HCT116 (cell line): ENCODE results near the gene SPG7. TPM values are rescaled to one million over a fixed set of nuclear protein-coding genes. Genes with fewer than 3 reads are reported as not detected.
A peak's percentile ranks its signal among the peaks of the same experiment; 100 is the strongest.

Experiments used
- ATAC-seq: fragments of 200-7000 bp; cut with Tn5 transposase; 2 replicates; pipeline ENCODE4 v1.9.1; 2020; ENCODE audit warnings: mild to moderate bottlenecking, moderate library complexity
- BruUV-seq: library from RNA; stranded (reverse); fragments of 400-500 nt; replicated peaks from 2 replicates; lab custom pipeline; 2021; lab: Mats Ljungman, UMichigan
- CTCF ChIA-PET: fragments of 300-600 bp; sonication (Branson Sonifier 250); formaldehyde crosslinking; loops from one replicate; lab custom pipeline; 2021; ENCODE audit warnings: antibody characterized with exemption; lab: Charles Lee
- POLR2A ChIA-PET: fragments of 300-600, 350-600 bp; sonication (Branson Sonifier 250); formaldehyde crosslinking; loops from one replicate; lab custom pipeline; 2021; ENCODE audit warnings: antibody characterized with exemption; lab: Charles Lee
- RAD21 ChIA-PET, 2 experiments: fragments of 300-600 bp; sonication (Branson Sonifier 250); formaldehyde crosslinking; loops; one replicate each; lab custom pipeline; 2023; ENCODE audit warnings: low total read pairs in 2 of 2; ENCODE audit not compliant: uncharacterized antibody in 2 of 2, unreplicated experiment in 2 of 2, low non-redundant PET in 1 of 2; lab: Charles Lee
- DNase-seq: peaks from one replicate; pipeline ENCODE4 v3.0.0-alpha.2; 2010; ENCODE audit warnings: low read depth, low spot score
- H2AFZ ChIP-seq: fragments of 200-600 bp; shearing (Covaris generic), sonication (generic); 2 replicates; pipeline ENCODE4 v1.6.1; 2017; ENCODE audit warnings: low read depth, mixed run types, mixed read lengths, antibody characterized with exemption, low read length; ENCODE audit not compliant: poor library complexity, severe bottlenecking
- H3K27ac ChIP-seq: 2 replicates; pipeline ENCODE4 v1.5.1; 2012; ENCODE audit warnings: low read depth, low read length
- H3K27me3 ChIP-seq: fragments of 200-600 bp; sonication (generic); 2 replicates; pipeline ENCODE4 v1.6.1; 2016; ENCODE audit warnings: mixed run types, low read length, mixed read lengths; ENCODE audit not compliant: insufficient read depth
- H3K36me3 ChIP-seq, 2 experiments: fragments of 200-500 bp in 1 of 2; fragments of 200-600 bp in 1 of 2; sonication (Bioruptor generic) in 1 of 2; sonication (generic) in 1 of 2; 2 replicates each; pipeline versions ENCODE4 v1.5.1 to v1.6.1; 2014 to 2016; ENCODE audit warnings: low read length in 2 of 2, inconsistent platforms in 1 of 2, mixed read lengths in 1 of 2, mixed run types in 1 of 2; ENCODE audit not compliant: insufficient read depth in 2 of 2, control insufficient read depth in 1 of 2
- H3K4me1 ChIP-seq, 2 experiments: fragments of 200-600 bp in 1 of 2; sonication (generic) in 1 of 2; 2 replicates each; pipeline versions ENCODE4 v1.5.1 to v1.6.1; 2012 to 2017; ENCODE audit warnings: low read length in 2 of 2, inconsistent platforms in 1 of 2, mild to moderate bottlenecking in 1 of 2, mixed read lengths in 1 of 2, mixed run types in 1 of 2, moderate library complexity in 1 of 2; ENCODE audit not compliant: insufficient read depth in 2 of 2, control insufficient read depth in 1 of 2
- H3K4me2 ChIP-seq: fragments of 200-600 bp; sonication (generic); 2 replicates; pipeline ENCODE4 v1.6.1; 2017; ENCODE audit warnings: mixed run types, low read length, mixed read lengths
- H3K4me3 ChIP-seq, 2 experiments: fragments of 200-600 bp in 1 of 2; sonication (generic) in 1 of 2; replicated peaks in 1 of 2; 2 replicates each; pipeline ENCODE4 v1.5.1; 2011 to 2016; ENCODE audit warnings: low read length in 2 of 2, control low read depth in 1 of 2, low read depth in 1 of 2, mild to moderate bottlenecking in 1 of 2, mixed read lengths in 1 of 2, mixed run types in 1 of 2
- H3K79me2 ChIP-seq: fragments of 200-600 bp; sonication (generic); 2 replicates; pipeline ENCODE4 v1.6.1; 2017; ENCODE audit warnings: mild to moderate bottlenecking, mixed run types, low read length, moderate library complexity, mixed read lengths; ENCODE audit not compliant: insufficient read depth
- H3K9ac ChIP-seq: fragments of 200-600 bp; sonication (generic); 2 replicates; pipeline ENCODE4 v1.6.1; 2016; ENCODE audit warnings: low read length, mixed read lengths
- H3K9me2 ChIP-seq: fragments of 200-600 bp; sonication (generic), shearing (Covaris generic); 2 replicates; pipeline ENCODE4 v1.6.1; 2017; ENCODE audit warnings: mixed run types, mild to moderate bottlenecking, moderate library complexity; ENCODE audit not compliant: insufficient read depth
- H3K9me3 ChIP-seq, 2 experiments: fragments of 200-500 bp in 1 of 2; fragments of 200-600 bp in 1 of 2; sonication (Bioruptor generic) in 1 of 2; sonication (generic) in 1 of 2; 2 replicates each; pipeline ENCODE4 v1.6.1; 2014 to 2017; ENCODE audit warnings: low read length in 2 of 2, mixed read lengths in 2 of 2, inconsistent platforms in 1 of 2, low read depth in 1 of 2, mild to moderate bottlenecking in 1 of 2, mixed run types in 1 of 2, moderate library complexity in 1 of 2; ENCODE audit not compliant: control insufficient read depth in 1 of 2, insufficient read depth in 1 of 2
- H4K20me1 ChIP-seq: fragments of 200-600 bp; sonication (generic), shearing (Covaris generic); 2 replicates; pipeline ENCODE4 v1.6.1; 2017; ENCODE audit warnings: mixed run types, mild to moderate bottlenecking, moderate library complexity; ENCODE audit not compliant: insufficient read depth
- CBX3 ChIP-seq: IDR thresholded peaks from 2 replicates; pipeline ENCODE4 v1.6.1; 2012; ENCODE audit warnings: low read depth
- CEBPB ChIP-seq: IDR thresholded peaks from 2 replicates; pipeline ENCODE4 v1.6.1; 2012; ENCODE audit warnings: low read depth
- EGR1 ChIP-seq: IDR thresholded peaks from 2 replicates; pipeline ENCODE4 v1.6.1; 2012; ENCODE audit warnings: low read depth
- ELF1 ChIP-seq: IDR thresholded peaks from 2 replicates; pipeline ENCODE4 v1.6.1; 2012; ENCODE audit warnings: low read depth, borderline replicate concordance
- EZH2 ChIP-seq: fragments of 200-600 bp; sonication (generic); IDR thresholded peaks from 2 replicates; pipeline ENCODE4 v1.6.1; 2017; ENCODE audit warnings: antibody characterized with exemption, mixed run types
- EZH2phosphoT487 ChIP-seq: fragments of 200-600 bp; IDR thresholded peaks from 2 replicates; pipeline ENCODE4 v1.6.1; 2018; ENCODE audit warnings: antibody characterized with exemption, borderline replicate concordance
- FOSL1 ChIP-seq: IDR thresholded peaks from 2 replicates; pipeline ENCODE4 v1.6.1; 2012; ENCODE audit warnings: low read depth
- JUND ChIP-seq: IDR thresholded peaks from 2 replicates; pipeline ENCODE4 v1.6.1; 2012
- POLR2A ChIP-seq: IDR thresholded peaks from 2 replicates; pipeline ENCODE4 v1.7.0; 2011; ENCODE audit warnings: borderline replicate concordance; ENCODE audit not compliant: insufficient read depth, insufficient read length; ENCODE audit errors: extremely low read depth
- RAD21 ChIP-seq: IDR thresholded peaks from 2 replicates; pipeline ENCODE4 v1.6.1; 2012; ENCODE audit warnings: low read depth, mild to moderate bottlenecking
- REST ChIP-seq: IDR thresholded peaks from 2 replicates; pipeline ENCODE4 v1.6.1; 2012; ENCODE audit warnings: low read depth
- SP1 ChIP-seq: IDR thresholded peaks from 2 replicates; pipeline ENCODE4 v1.6.1; 2012; ENCODE audit warnings: low read depth
- SRF ChIP-seq: IDR thresholded peaks from 2 replicates; pipeline ENCODE4 v1.6.1; 2012; ENCODE audit warnings: low read depth
- TCF7L2 ChIP-seq: IDR thresholded peaks from 2 replicates; pipeline ENCODE4 v1.7.0; 2011; ENCODE audit warnings: borderline replicate concordance, inconsistent platforms; ENCODE audit not compliant: insufficient read depth, insufficient read length; ENCODE audit errors: extremely low read depth
- YY1 ChIP-seq: IDR thresholded peaks from 2 replicates; pipeline ENCODE4 v1.6.1; 2011; ENCODE audit warnings: low read length, low read depth, moderate library complexity, mild to moderate bottlenecking; ENCODE audit not compliant: insufficient replicate concordance; ENCODE audit errors: extremely low read depth
- ZFX ChIP-seq: fragments of 450-650 bp; IDR thresholded peaks from 2 replicates; pipeline ENCODE4 v1.6.1; 2017
- intact Hi-C: fragments of 100-400 bp; cut with micrococcal nuclease; formaldehyde crosslinking; loops from 2 replicates; pipeline ENCODE4 v1.10.0; 2022
- total RNA-seq: library from RNA; stranded (reverse); gene quantifications from one replicate; pipeline ENCODE4 v1.2.1, GENCODE V29; 2021; ENCODE audit not compliant: unreplicated experiment

SPG7 gene
- total RNA-seq, 1 experiment from 2014 or later: 116 TPM

- POLR2A ChIA-PET: interaction anchor here (1.9 kb wide), 1 partner anchor 11 kb away, joined by 5 read pairs; no protein-coding TSS in a partner anchor
- H3K4me2 ChIP-seq: peak overlapping the region; percentile 83
- H3K4me3 ChIP-seq: peak overlapping the region; percentile 37 to 52
- peaks cover 49 to 73% of the 10 kb centered on the region in 2 experiments for H3K4me1 ChIP-seq
- RAD21 ChIA-PET: no interaction called here
- H3K9ac ChIP-seq: peak overlapping the region; percentile 65
- peaks cover 8% of the 10 kb centered on the region in 2 experiments for H3K36me3 ChIP-seq
- H2AFZ ChIP-seq: no peak overlapping the region
- no peak for TF ChIP-seq RAD21
- TF ChIP-seq TCF7L2: no peak
- TF ChIP-seq YY1: no peak
- TF ChIP-seq FOSL1: no peak
- no peak for TF ChIP-seq EGR1
- no peak for TF ChIP-seq ZFX
- TF ChIP-seq JUND: no peak
- TF ChIP-seq SP1: no peak
- no peak for TF ChIP-seq CBX3
- no peak for DNase-seq
- H3K9me2 ChIP-seq: no peaks in the 10 kb centered on the region
- intact Hi-C loops: loop anchor here (5.0 kb wide), 2 partner anchors 51 to 264 kb away; no protein-coding TSS in a partner anchor
- peaks cover 44% of the 10 kb centered on the region for H3K79me2 ChIP-seq
- H3K27me3 ChIP-seq: no peaks in the 10 kb centered on the region
- no TSS peak for BruUV-seq
- H3K27ac ChIP-seq: peak overlapping the region; percentile 60
- no peak for ATAC-seq
- H3K9me3 ChIP-seq: no peaks in the 10 kb centered on the region
- CTCF ChIA-PET: no interaction called here
- no peaks in the 10 kb centered on the region for H4K20me1 ChIP-seq
These were observed 2.1 kb upstream of the SPG7 start for GRCh38 chr16:89506113-89506504.

GRCh38 chr16:89506791-89507191, 1.4 kb upstream of the SPG7 start:
- ATAC-seq: no peak

More at GRCh38 chr16:89506791-89507191, 1.4 kb upstream of the SPG7 start:
- no TSS peak for BruUV-seq
- ChIA-PET CTCF (interaction anchor here (0.7 kb wide), 1 partner anchor 166 kb away, joined by 3 read pairs; no protein-coding TSS in a partner anchor), POLR2A (interaction anchor here (1.9 kb wide), 1 partner anchor 12 kb away, joined by 5 read pairs; no protein-coding TSS in a partner anchor), RAD21 (no interaction called here)
- Histone ChIP-seq H3K79me2 (peaks cover 47% of the 10 kb centered on the region), H3K27me3 (no peaks in the 10 kb centered on the region), H4K20me1 (no peaks in the 10 kb centered on the region), H3K4me1 (peaks cover 48 to 68% of the 10 kb centered on the region in 2 experiments), H3K36me3 (peaks cover 11 to 12% of the 10 kb centered on the region in 2 experiments), H3K27ac (peak overlapping the region; percentile 98), H2AFZ (no peak overlapping the region), H3K9me2 (no peaks in the 10 kb centered on the region), H3K9me3 (no peaks in the 10 kb centered on the region), H3K9ac (peak overlapping the region; percentile 98), H3K4me3 (peak overlapping the region; percentile 76 to 94), H3K4me2 (peak overlapping the region; percentile 83)
- TF ChIP-seq CEBPB: no peak
- no peak for TF ChIP-seq SP1
- TF ChIP-seq RAD21: no peak
- no peak for TF ChIP-seq EZH2phosphoT487
- TF ChIP-seq EZH2: no peak
- TF ChIP-seq JUND: no peak
- no peak for TF ChIP-seq ELF1
- no peak for TF ChIP-seq POLR2A
- TF ChIP-seq REST: no peak
- no peak for TF ChIP-seq SRF
- DNase-seq: no peak
- intact Hi-C loops: loop anchor here (5.0 kb wide), 2 partner anchors 51 to 264 kb away; no protein-coding TSS in a partner anchor
